ENCODE data around the gene SUSD3. TPM values are rescaled to one million over a fixed set of nuclear protein-coding genes. Genes with fewer than 3 reads are reported as not detected.

The SUSD3 gene
- total and polyA plus RNA-seq, 11 donors, result 0.29 to 5.2 (median 0.53) TPM; not detected in 3

- intact Hi-C loops (cut with DNase I), result loop anchor here in 1 of 10 donors (2.0 kb wide), 1 partner anchor 40 kb away; no protein-coding TSS in a partner anchor
- H3K4me1 ChIP-seq, result peaks cover 0 to 37% (median 0%) of the 10 kb centered on the region in 12 donors
- H3K27ac ChIP-seq, result no peak overlapping the region
- ATAC-seq (no peak), DNase-seq (no peak)
- H3K4me3 ChIP-seq, result no peak overlapping the region
- peaks cover 0 to 29% (median 0%) of the 10 kb centered on the region in 9 donors for H3K36me3 ChIP-seq
- WGBS, 4 donors, result 88 to 100% (median 91%) methylated on average over 1 to 19 of the region's 19 CpGs
- TF ChIP-seq, protein P1, sequence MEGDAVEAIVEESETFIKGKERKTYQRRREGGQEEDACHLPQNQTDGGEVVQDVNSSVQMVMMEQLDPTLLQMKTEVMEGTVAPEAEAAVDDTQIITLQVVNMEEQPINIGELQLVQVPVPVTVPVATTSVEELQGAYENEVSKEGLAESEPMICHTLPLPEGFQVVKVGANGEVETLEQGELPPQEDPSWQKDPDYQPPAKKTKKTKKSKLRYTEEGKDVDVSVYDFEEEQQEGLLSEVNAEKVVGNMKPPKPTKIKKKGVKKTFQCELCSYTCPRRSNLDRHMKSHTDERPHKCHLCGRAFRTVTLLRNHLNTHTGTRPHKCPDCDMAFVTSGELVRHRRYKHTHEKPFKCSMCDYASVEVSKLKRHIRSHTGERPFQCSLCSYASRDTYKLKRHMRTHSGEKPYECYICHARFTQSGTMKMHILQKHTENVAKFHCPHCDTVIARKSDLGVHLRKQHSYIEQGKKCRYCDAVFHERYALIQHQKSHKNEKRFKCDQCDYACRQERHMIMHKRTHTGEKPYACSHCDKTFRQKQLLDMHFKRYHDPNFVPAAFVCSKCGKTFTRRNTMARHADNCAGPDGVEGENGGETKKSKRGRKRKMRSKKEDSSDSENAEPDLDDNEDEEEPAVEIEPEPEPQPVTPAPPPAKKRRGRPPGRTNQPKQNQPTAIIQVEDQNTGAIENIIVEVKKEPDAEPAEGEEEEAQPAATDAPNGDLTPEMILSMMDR (IDR thresholded peaks at IDR 0.05), result no peak
- TF ChIP-seq POLR2A (IDR thresholded peaks at IDR 0.05), result no peak
- no peaks in the 10 kb centered on the region for H3K27me3 ChIP-seq
- no peaks in the 10 kb centered on the region for H3K9me3 ChIP-seq
Measured at GRCh38 chr9:93035106-93035660, 23.3 kb upstream of the SUSD3 start.

DNA sequence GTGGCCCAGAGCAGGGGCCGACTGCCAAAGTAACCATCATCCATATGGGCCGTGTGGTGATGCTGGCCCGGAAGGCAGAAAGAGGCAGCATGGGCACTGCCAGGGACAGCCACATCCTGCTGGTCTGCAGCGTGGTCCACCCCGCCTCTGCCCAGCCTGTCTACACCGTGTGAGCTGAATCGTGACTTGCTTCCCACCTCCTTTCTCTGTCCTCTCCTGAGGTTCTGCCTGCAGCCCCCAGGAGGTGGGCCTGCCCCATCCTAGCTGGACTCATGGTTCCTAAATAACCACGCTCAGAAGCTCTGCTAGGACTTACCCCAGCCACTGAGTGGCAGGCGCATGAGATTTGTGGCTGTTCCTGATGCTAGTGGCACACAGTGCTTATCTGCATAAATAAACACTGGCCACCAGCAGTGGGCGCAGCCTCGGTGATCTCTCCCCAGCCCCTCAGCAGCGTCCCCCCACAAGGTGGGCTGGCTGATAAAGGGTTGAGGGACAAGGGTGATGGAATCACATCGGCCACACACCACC is 22.6 kb upstream of the SUSD3 start:
- no peaks in the 10 kb centered on the region for H3K9me3 ChIP-seq
- H3K36me3 ChIP-seq, result peaks cover 0 to 27% (median 0%) of the 10 kb centered on the region in 9 donors
- no peak overlapping the region for H3K27ac ChIP-seq
- intact Hi-C loops (cut with DNase I), result loop anchor here in 1 of 10 donors (2.0 kb wide), 1 partner anchor 39 kb away; no protein-coding TSS in a partner anchor
- H3K4me1 ChIP-seq, result peaks cover 0 to 39% (median 0%) of the 10 kb centered on the region in 12 donors
- 75 to 84% (median 80%) methylated on average over 10 to 13 of the region's 13 CpGs for WGBS, 4 donors
- no peak for DNase-seq
- H3K27me3 ChIP-seq, result no peaks in the 10 kb centered on the region
- no peak overlapping the region for H3K4me3 ChIP-seq
- TF ChIP-seq, protein P1 (IDR thresholded peaks at IDR 0.05), result no peak
- TF ChIP-seq POLR2A (IDR thresholded peaks at IDR 0.05), result no peak
- ATAC-seq, result no peak

DNA sequence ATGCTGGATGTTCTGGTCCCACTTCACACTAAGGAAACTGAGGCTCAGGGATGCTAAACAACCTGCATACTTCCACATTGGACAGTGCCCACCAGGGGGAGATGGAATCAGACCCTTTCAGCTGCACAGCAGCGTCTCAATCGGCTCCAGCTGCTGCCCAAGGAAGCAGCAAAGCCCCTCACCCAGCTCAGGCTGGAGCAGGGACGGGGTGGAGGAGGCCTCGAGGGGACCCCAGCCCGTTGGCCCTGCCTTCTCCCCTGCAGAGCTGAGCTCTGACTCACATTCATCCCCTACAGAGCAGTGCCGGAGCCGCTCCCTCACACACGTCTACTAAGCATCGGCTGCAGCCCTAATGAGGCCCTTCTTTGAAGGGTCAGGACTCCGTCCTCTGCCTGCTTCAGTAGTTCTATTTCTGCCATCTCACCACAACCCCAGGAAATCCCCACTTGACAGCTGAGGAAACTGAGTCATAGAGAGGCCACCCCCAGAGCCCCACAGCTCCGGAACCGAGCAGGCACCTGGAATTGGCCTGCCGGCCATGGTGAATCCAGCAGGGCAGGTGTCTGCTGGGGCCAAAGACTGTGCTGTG is 21.5 kb upstream of the SUSD3 start:
- H3K27ac ChIP-seq, result peak overlapping the region in 1 of 12 donors; percentile 54
- no peak overlapping the region for H3K4me3 ChIP-seq
- TF ChIP-seq, protein P1 (IDR thresholded peaks at IDR 0.05), result no peak
- TF ChIP-seq POLR2A (IDR thresholded peaks at IDR 0.05), result no peak
- peaks cover 0 to 27% (median 0%) of the 10 kb centered on the region in 9 donors for H3K36me3 ChIP-seq
- intact Hi-C loops (cut with DNase I), result no loop called here
- H3K27me3 ChIP-seq, result no peaks in the 10 kb centered on the region
- DNase-seq (no peak), ATAC-seq (no peak)
- H3K9me3 ChIP-seq, result no peaks in the 10 kb centered on the region
- H3K4me1 ChIP-seq, result peaks cover 0 to 38% (median 0%) of the 10 kb centered on the region in 12 donors
- 77 to 83% (median 81%) methylated on average over 11 to 13 of the region's 13 CpGs for WGBS, 4 donors

DNA sequence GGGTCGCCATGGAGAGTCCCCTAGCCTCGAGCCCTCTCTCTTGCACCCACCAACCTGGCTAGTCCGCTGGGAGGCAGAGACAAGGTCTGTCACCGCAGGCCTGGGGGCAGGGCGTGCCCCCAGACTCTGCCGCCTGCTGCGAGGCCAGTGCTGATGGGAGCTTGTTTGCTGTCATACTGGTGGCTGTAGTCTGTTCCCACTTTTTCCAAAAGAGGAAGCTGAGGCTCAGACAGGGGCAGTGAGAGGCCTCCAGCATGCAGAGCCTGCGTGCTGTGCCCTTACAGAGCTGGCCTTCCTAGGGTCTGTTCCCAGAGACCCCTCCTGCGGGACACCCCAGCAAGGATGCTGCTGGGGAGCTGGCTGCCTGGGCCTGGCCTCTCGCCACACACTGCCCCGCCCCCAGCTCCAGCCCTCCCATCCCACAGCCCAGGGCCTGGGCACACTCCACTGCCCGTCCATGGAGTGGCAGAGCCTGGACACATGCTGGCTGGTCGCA is 21.0 kb upstream of the SUSD3 start:
- H3K27ac ChIP-seq, result peak overlapping the region in 1 of 12 donors; percentile 54
- intact Hi-C loops (cut with DNase I), result no loop called here
- peak; percentile 21 to 59 (median 51) for ATAC-seq
- no peaks in the 10 kb centered on the region for H3K27me3 ChIP-seq
- WGBS, 4 donors, result 81 to 91% (median 85%) methylated on average over 8 to 13 of the region's 13 CpGs
- H3K36me3 ChIP-seq, result peaks cover 0 to 27% (median 0%) of the 10 kb centered on the region in 9 donors
- no peak for DNase-seq
- H3K4me1 ChIP-seq, result peaks cover 0 to 33% (median 0%) of the 10 kb centered on the region in 12 donors
- TF ChIP-seq, protein P1 (IDR thresholded peaks at IDR 0.05), result no peak
- TF ChIP-seq POLR2A (IDR thresholded peaks at IDR 0.05), result no peak
- no peak overlapping the region for H3K4me3 ChIP-seq
- no peaks in the 10 kb centered on the region for H3K9me3 ChIP-seq
